Tibial nerve (tissue), 3 donors: ENCODE results near the gene PSME2.

Experiments used
- POLR2A ChIP-seq, 2 donors: fragments of 450-650 bp; IDR thresholded peaks; one replicate each; pipeline ENCODE4 v1.6.1; 2017; ENCODE audit warnings: antibody characterized with exemption in 2 of 2, mild to moderate bottlenecking in 2 of 2, moderate library complexity in 2 of 2
- TF ChIP-seq, protein P1 (sequence below), 5 experiments: fragments of 200-600 bp in 3 of 5; fragments of 450-650 bp in 2 of 5; sonication (generic) in 3 of 5; IDR thresholded peaks; one replicate each; pipeline ENCODE4 v1.5.1; 2016 to 2019; ENCODE audit warnings: antibody characterized with exemption in 5 of 5, mild to moderate bottlenecking in 3 of 5, moderate library complexity in 2 of 5

DNA sequence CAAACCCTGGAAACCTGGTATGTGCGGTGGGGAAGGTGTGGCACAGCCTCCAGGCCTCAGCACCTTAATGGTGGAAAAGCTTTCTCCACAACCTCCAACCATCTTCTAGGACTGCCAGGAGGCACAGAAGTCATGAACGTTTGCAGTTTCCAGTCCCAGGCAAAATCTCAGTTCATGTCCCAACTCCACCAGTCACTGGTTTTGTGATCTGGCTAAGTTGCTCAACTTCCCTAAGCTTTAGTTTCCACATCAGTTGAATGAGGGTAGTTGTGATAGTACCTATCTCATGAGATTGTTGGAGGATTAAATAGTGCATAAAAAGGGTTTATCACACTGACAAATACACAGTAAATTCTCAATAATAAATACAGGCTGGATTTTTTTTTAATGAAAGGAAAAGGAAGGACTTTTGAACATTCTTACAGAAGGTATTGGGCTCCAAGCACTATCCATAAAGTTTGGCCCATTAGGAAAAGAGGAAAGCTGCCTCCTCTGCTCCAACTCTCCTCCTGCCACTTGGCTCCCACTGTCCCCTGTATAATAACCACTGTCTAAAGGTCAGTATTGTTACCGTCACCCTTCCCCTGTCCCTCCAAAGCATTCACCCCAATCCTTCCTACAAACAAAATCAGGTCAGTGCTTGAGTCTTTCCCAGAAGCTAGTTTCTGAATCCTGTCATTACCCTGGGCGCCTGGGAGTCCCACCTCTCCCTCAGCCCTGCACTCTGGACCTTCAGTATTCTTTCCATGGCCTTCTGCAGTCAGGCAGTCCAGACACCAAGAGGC, 46.0 kb downstream of the PSME2 start:
- TF ChIP-seq, protein P1, sequence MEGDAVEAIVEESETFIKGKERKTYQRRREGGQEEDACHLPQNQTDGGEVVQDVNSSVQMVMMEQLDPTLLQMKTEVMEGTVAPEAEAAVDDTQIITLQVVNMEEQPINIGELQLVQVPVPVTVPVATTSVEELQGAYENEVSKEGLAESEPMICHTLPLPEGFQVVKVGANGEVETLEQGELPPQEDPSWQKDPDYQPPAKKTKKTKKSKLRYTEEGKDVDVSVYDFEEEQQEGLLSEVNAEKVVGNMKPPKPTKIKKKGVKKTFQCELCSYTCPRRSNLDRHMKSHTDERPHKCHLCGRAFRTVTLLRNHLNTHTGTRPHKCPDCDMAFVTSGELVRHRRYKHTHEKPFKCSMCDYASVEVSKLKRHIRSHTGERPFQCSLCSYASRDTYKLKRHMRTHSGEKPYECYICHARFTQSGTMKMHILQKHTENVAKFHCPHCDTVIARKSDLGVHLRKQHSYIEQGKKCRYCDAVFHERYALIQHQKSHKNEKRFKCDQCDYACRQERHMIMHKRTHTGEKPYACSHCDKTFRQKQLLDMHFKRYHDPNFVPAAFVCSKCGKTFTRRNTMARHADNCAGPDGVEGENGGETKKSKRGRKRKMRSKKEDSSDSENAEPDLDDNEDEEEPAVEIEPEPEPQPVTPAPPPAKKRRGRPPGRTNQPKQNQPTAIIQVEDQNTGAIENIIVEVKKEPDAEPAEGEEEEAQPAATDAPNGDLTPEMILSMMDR (IDR thresholded peaks at IDR 0.05) = no peak
- TF ChIP-seq POLR2A (IDR thresholded peaks at IDR 0.05) = no peak
